ENCODE results near the gene RNPS1.

DNA sequence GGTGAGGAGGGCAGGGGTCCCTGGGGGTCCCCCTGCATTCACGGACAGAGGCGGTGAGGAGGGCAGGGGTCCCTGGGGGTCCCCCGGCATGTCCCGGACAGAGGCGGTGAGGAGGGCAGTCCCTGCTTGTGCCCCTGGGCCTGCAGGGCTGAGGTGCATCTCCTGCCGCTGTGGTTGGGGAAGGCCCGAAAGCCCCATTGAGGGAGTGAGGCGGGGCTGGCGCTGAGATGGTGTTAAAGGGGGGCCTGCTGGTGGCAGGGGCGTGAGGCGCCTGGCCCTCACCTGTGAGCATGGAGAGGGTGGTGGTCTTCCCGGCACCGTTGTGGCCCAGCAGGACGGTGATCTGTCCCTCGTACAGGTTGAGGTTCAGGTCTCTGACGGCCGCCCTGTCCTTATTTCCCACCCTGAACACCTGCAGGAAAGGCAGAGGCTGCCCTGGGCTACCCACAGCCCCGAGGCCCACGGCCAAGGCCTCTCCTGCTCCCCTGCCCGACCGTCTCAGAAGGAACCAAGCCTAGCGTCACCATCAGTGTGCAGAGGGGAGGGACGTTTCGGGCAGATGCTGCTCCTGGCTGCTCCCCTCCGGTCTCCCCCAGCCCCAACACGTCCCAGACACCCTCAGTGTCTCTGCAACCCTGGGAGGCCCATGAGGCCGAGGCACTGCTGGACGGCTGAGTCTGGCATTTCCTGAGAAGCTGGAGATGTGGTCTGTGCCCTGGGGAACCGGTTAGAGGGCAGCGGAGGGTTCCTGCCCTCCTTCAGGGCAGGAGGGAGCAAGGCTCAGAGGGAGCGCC lies 31.4 kb upstream of the RNPS1 start:
- TF ChIP-seq, protein P1, sequence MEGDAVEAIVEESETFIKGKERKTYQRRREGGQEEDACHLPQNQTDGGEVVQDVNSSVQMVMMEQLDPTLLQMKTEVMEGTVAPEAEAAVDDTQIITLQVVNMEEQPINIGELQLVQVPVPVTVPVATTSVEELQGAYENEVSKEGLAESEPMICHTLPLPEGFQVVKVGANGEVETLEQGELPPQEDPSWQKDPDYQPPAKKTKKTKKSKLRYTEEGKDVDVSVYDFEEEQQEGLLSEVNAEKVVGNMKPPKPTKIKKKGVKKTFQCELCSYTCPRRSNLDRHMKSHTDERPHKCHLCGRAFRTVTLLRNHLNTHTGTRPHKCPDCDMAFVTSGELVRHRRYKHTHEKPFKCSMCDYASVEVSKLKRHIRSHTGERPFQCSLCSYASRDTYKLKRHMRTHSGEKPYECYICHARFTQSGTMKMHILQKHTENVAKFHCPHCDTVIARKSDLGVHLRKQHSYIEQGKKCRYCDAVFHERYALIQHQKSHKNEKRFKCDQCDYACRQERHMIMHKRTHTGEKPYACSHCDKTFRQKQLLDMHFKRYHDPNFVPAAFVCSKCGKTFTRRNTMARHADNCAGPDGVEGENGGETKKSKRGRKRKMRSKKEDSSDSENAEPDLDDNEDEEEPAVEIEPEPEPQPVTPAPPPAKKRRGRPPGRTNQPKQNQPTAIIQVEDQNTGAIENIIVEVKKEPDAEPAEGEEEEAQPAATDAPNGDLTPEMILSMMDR (IDR thresholded peaks at IDR 0.05) = no peak
- no peak for TF ChIP-seq POLR2AphosphoS5 (IDR thresholded peaks at IDR 0.05)
- no peak for TF ChIP-seq POLR2A (IDR thresholded peaks at IDR 0.05)

All from prostate gland (tissue), 2 donors.